Pancreas (tissue), 10 donors: ENCODE results near the gene ATG2B. TPM values are rescaled to one million over a fixed set of nuclear protein-coding genes. Genes with fewer than 3 reads are reported as not detected.

Experiments used
- ATAC-seq, 4 donors: fragments of 200-7000 bp; cut with Tn5 transposase; one replicate each; pipeline versions ENCODE4 v1.8.0 to v1.9.1; 2020; ENCODE audit warnings: mild to moderate bottlenecking in 4 of 4, moderate library complexity in 4 of 4
- DNase-seq, 6 donors: peaks; one replicate each; pipeline ENCODE4 v3.0.0-alpha.2; 2020
- FAIRE-seq: peaks from 2 replicates; lab custom pipeline; 2012; peaks lifted over from hg19 to GRCh38; lab: Jason Lieb, UNC
- H3K27ac ChIP-seq, 4 donors: fragments of 200-600 bp; sonication (generic); 1 replicate in 3 of 4; 2 replicates in 1 of 4; pipeline versions ENCODE4 v1.5.0 to v1.8.0; 2020
- H3K27me3 ChIP-seq, 4 donors: fragments of 200-600 bp; one replicate each; pipeline ENCODE4 v1.8.0; 2021
- H3K36me3 ChIP-seq, 3 donors: fragments of 200-600 bp; sonication (generic) in 1 of 3; one replicate each; pipeline versions ENCODE4 v1.5.0 to v1.8.0; 2020 to 2021
- H3K4me1 ChIP-seq, 3 donors: fragments of 200-600 bp; one replicate each; pipeline ENCODE4 v1.8.0; 2021
- H3K4me3 ChIP-seq, 4 donors: fragments of 200-600 bp; sonication (generic) in 2 of 4; one replicate each; pipeline versions ENCODE4 v1.5.0 to v1.8.0; 2020 to 2021
- H3K9me3 ChIP-seq, 4 donors: fragments of 200-600 bp; one replicate each; pipeline ENCODE4 v1.8.0; 2021
- CTCF ChIP-seq, 4 donors: fragments of 200-600 bp; sonication (generic) in 3 of 4; IDR thresholded peaks; one replicate each; pipeline versions ENCODE4 v1.5.0 to v1.8.0; 2021; ENCODE audit warnings: antibody characterized with exemption in 4 of 4
- WGBS, 2 donors: extraction: QIAGEN DNeasy Blood & Tissue Kit; methylation state at CpG; one replicate each; pipeline ENCODE4 v1.1.7; 2013; 5-methylcytosine and 5-hydroxymethylcytosine counted together
- intact Hi-C, 3 donors: fragments of 100-400 bp; cut with DNase I; formaldehyde crosslinking; loops; one replicate each; pipeline versions ENCODE4 v1.11.1 to v1.14.2; 2022
- polyA plus RNA-seq, 2 donors: library from polyadenylated mRNA; stranded (reverse); fragments of 200-250 nt; gene quantifications; one replicate each; pipeline ENCODE4 v1.2.3, GENCODE V29; 2013
- total RNA-seq, 6 donors: library from RNA; stranded (reverse); fragmentation: NEBNext Ultra II Directional in 4 of 6; extraction: Animal tissue kit (Norgen Biotek cat#: 25700) in 4 of 6; gene quantifications; one replicate each; pipeline versions ENCODE4 v1.2.1 to v1.2.4, GENCODE V29; 2021 to 2023
- donor health status: healthy with polysubstance abuse.
- donor health status: DM: no; HTN: no; CAD: no; lungs with moderate emphysema.
- donor health status: DM: no; HTN: no; CAD: no.
- donor health status: control.
- donor health status: control.
- donor health status: Bipolar disorder and iron deficiency.
- donor health status: DM: yes; HTN: yes; CAD: no.
- donor health status: DM: no; HTN: no; CAD: no.
- donor health status: DM: no; HTN: no; CAD: no.
- donor health status: DM: yes; HTN: yes; CAD: no.

The ATG2B gene
- total and polyA plus RNA-seq, 8 donors = 7.4 to 23.4 (median 19.7) TPM

GRCh38 chr14:96398921-96399320 is 35.8 kb upstream of the ATG2B start:
- intact Hi-C loops = no loop called here
- Histone ChIP-seq H3K27me3 (no peaks in the 10 kb centered on the region), H3K4me1 (no peaks in the 10 kb centered on the region), H3K4me3 (no peak overlapping the region), H3K36me3 (no peaks in the 10 kb centered on the region), H3K27ac (no peak overlapping the region), H3K9me3 (no peaks in the 10 kb centered on the region)
- no peak for ATAC-seq
- WGBS, 2 donors = 60 to 82% methylated on average over 5 of the region's 5 CpGs
- no peak for TF ChIP-seq CTCF (IDR thresholded peaks at IDR 0.05)
- FAIRE-seq = no peak
- DNase-seq = no peak

- Histone ChIP-seq H3K27me3 (no peaks in the 10 kb centered on the region), H3K27ac (no peak overlapping the region), H3K9me3 (no peaks in the 10 kb centered on the region), H3K4me1 (no peaks in the 10 kb centered on the region), H3K4me3 (no peak overlapping the region), H3K36me3 (no peaks in the 10 kb centered on the region)
- no peak for TF ChIP-seq CTCF (IDR thresholded peaks at IDR 0.05)
- DNase-seq (no peak), ATAC-seq (no peak), FAIRE-seq (no peak)
- 83 to 92% methylated on average over 8 of the region's 8 CpGs for WGBS, 2 donors
- intact Hi-C loops = no loop called here
Measured at GRCh38 chr14:96398432-96398831, 35.3 kb upstream of the ATG2B start.

GRCh38 chr14:96394047-96394815 is 31.1 kb upstream of the ATG2B start:
- no peaks in the 10 kb centered on the region for H3K4me1 ChIP-seq
- 86 to 87% methylated on average over 7 of the region's 7 CpGs for WGBS, 2 donors
- intact Hi-C loops = no loop called here
- no peak for DNase-seq
- no peak for ATAC-seq
- no peak for FAIRE-seq
- H3K9me3 ChIP-seq = no peaks in the 10 kb centered on the region
- H3K36me3 ChIP-seq = no peaks in the 10 kb centered on the region
- no peak overlapping the region for H3K4me3 ChIP-seq
- TF ChIP-seq CTCF (IDR thresholded peaks at IDR 0.05) = no peak
- H3K27ac ChIP-seq = no peak overlapping the region
- H3K27me3 ChIP-seq = no peaks in the 10 kb centered on the region

- Histone ChIP-seq H3K27ac (no peak overlapping the region), H3K4me3 (peak overlapping the region in 1 of 4 donors; percentile 65), H3K27me3 (no peaks in the 10 kb centered on the region), H3K36me3 (no peaks in the 10 kb centered on the region), H3K4me1 (no peaks in the 10 kb centered on the region), H3K9me3 (no peaks in the 10 kb centered on the region)
- FAIRE-seq (no peak), ATAC-seq (no peak), DNase-seq (no peak)
- no peak for TF ChIP-seq CTCF (IDR thresholded peaks at IDR 0.05)
- intact Hi-C loops = no loop called here
- 88 to 92% methylated on average over 5 of the region's 5 CpGs for WGBS, 2 donors
Measured at GRCh38 chr14:96393071-96393691, 30.0 kb upstream of the ATG2B start.
